Thyroid gland (tissue), 4 donors: Measurements from ENCODE around the gene DNAJC1. TPM values are rescaled to one million over a fixed set of nuclear protein-coding genes. Genes with fewer than 3 reads are reported as not detected.

ENCODE experiments used
- DNase-seq, 2 donors: peaks; one replicate each; pipeline ENCODE4 v3.0.0-alpha.2; 2019
- H3K27ac ChIP-seq, 3 donors: fragments of 200-600 bp; sonication (generic); 1 replicate in 2 of 3; 2 replicates in 1 of 3; pipeline ENCODE4 v1.5.1; 2016 to 2019; ENCODE audit warnings: mild to moderate bottlenecking in 1 of 3, moderate library complexity in 1 of 3
- H3K27me3 ChIP-seq: fragments of 200-600 bp; sonication (generic); one replicate; pipeline ENCODE4 v1.5.1; 2019
- H3K36me3 ChIP-seq, 2 donors: fragments of 200-600 bp; sonication (generic); one replicate each; pipeline ENCODE4 v1.5.1; 2016 to 2019
- H3K4me1 ChIP-seq, 2 donors: fragments of 200-600 bp; sonication (generic); one replicate each; pipeline ENCODE4 v1.5.1; 2017 to 2019
- H3K4me3 ChIP-seq, 3 donors: fragments of 200-600 bp; sonication (generic); replicated peaks in 1 of 3; 1 replicate in 2 of 3; 2 replicates in 1 of 3; pipeline ENCODE4 v1.5.1; 2016; ENCODE audit warnings: mild to moderate bottlenecking in 1 of 3
- H3K9me3 ChIP-seq: fragments of 200-600 bp; sonication (generic); one replicate; pipeline ENCODE4 v1.5.1; 2017
- POLR2A ChIP-seq, 2 donors: fragments of 450-650 bp; IDR thresholded peaks; one replicate each; pipeline ENCODE4 v1.6.1; 2017; ENCODE audit warnings: antibody characterized with exemption in 2 of 2, mild to moderate bottlenecking in 2 of 2, moderate library complexity in 1 of 2
- WGBS, 2 donors: methylation state at CpG; one replicate each; pipeline ENCODE4 v1.1.5; 2017; 5-methylcytosine and 5-hydroxymethylcytosine counted together
- intact Hi-C: fragments of 100-400 bp; cut with DNase I; formaldehyde crosslinking; loops from one replicate; pipeline ENCODE4 v1.15.1; 2023
- total RNA-seq, 4 donors: library from RNA; depleted of rRNA; stranded (reverse); fragments of >200 nt; gene quantifications; one replicate each; pipeline ENCODE4 v1.2.3, GENCODE V29; 2016
- TF ChIP-seq, protein P1 (sequence below), 6 experiments: fragments of 200-600 bp in 3 of 6; fragments of 450-650 bp in 3 of 6; sonication (generic) in 3 of 6; IDR thresholded peaks; one replicate each; pipeline ENCODE4 v1.5.1; 2016 to 2019; ENCODE audit warnings: antibody characterized with exemption in 6 of 6, mild to moderate bottlenecking in 2 of 6, inconsistent platforms in 1 of 6, moderate library complexity in 1 of 6

DNAJC1 gene
- total RNA-seq, 4 donors from 2014 or later, result 73.4 to 157 (median 95.6) TPM

DNA sequence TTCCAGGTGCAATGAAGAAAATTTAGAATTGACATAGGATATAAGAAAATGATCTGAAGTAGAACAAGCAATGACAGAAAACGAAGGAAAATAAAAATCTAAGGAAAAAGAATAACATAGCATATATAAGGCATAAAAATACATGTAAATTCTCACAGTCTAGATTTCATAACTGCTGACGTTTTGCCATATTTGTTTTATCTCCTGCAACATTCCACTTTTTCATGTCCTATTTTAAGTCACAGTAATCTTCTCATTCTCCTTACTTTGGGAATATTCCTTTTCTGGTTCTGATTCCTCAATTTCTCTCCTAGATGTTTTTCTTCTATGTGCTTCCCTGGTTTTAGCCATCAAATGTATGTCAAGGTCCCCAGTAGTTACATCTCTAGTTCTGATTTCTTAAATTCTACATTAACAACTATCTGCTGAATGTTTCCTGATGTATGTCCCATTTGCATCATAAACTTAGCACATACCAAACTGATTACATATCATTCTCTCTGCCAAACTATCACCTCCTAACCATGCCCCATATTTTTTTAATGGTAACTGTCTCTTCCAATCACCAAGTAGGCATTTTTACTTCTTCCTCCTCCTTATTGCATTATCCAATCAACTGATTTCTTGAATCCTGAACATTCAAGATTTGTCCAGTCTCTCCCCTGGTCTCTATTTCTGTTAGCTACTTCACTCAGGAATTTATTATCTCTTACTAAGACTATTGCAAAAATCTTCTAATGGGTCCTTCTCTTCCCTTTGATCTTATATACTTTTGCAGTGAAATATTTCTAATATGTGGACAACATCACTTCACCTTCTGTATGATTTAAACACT is 171.3 kb downstream of the DNAJC1 start:
- intact Hi-C loops, result no loop called here
- H3K27me3 ChIP-seq, result no peaks in the 10 kb centered on the region
- no peaks in the 10 kb centered on the region for H3K9me3 ChIP-seq
- no peak for DNase-seq
- 92 to 98% methylated on average over 2 of the region's 2 CpGs for WGBS, 2 donors
- H3K4me3 ChIP-seq, result no peak overlapping the region
- H3K27ac ChIP-seq, result no peak overlapping the region
- TF ChIP-seq, protein P1, sequence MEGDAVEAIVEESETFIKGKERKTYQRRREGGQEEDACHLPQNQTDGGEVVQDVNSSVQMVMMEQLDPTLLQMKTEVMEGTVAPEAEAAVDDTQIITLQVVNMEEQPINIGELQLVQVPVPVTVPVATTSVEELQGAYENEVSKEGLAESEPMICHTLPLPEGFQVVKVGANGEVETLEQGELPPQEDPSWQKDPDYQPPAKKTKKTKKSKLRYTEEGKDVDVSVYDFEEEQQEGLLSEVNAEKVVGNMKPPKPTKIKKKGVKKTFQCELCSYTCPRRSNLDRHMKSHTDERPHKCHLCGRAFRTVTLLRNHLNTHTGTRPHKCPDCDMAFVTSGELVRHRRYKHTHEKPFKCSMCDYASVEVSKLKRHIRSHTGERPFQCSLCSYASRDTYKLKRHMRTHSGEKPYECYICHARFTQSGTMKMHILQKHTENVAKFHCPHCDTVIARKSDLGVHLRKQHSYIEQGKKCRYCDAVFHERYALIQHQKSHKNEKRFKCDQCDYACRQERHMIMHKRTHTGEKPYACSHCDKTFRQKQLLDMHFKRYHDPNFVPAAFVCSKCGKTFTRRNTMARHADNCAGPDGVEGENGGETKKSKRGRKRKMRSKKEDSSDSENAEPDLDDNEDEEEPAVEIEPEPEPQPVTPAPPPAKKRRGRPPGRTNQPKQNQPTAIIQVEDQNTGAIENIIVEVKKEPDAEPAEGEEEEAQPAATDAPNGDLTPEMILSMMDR (IDR thresholded peaks at IDR 0.05), result no peak
- TF ChIP-seq POLR2A (IDR thresholded peaks at IDR 0.05), result no peak
- no peaks in the 10 kb centered on the region for H3K36me3 ChIP-seq
- H3K4me1 ChIP-seq, result no peaks in the 10 kb centered on the region

DNA sequence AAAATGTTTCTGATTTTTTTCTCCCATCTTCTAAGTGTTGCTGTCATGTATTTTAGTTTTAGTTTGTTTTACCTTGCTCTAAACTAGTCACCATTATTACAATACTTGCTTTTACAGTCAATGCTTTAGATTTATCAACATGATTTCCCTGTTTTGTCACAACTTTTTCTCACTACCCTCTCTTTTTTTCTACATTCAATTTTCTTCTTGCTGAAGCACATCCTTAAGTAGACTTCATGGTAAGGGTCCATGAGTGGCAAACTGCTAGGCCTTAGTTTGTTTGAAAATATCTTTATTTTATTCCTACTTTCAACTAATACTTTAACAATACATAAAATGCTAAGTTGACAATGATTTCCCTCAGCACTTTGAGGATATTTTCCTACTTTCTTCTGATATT is 173.5 kb downstream of the DNAJC1 start:
- no peak for TF ChIP-seq POLR2A (IDR thresholded peaks at IDR 0.05)
- TF ChIP-seq, protein P1 (IDR thresholded peaks at IDR 0.05), result no peak
- intact Hi-C loops, result no loop called here
- DNase-seq, result no peak
- Histone ChIP-seq H3K4me1 (no peaks in the 10 kb centered on the region), H3K27me3 (no peaks in the 10 kb centered on the region), H3K36me3 (no peaks in the 10 kb centered on the region), H3K4me3 (no peak overlapping the region), H3K27ac (no peak overlapping the region), H3K9me3 (no peaks in the 10 kb centered on the region)

- H3K4me1 ChIP-seq, result no peaks in the 10 kb centered on the region
- H3K27ac ChIP-seq, result no peak overlapping the region
- no peak overlapping the region for H3K4me3 ChIP-seq
- intact Hi-C loops, result no loop called here
- no peaks in the 10 kb centered on the region for H3K9me3 ChIP-seq
- H3K27me3 ChIP-seq, result no peaks in the 10 kb centered on the region
- 96 to 98% methylated on average over 3 of the region's 3 CpGs for WGBS, 2 donors
- no peaks in the 10 kb centered on the region for H3K36me3 ChIP-seq
- DNase-seq, result no peak
- TF ChIP-seq, protein P1 (IDR thresholded peaks at IDR 0.05), result no peak
- TF ChIP-seq POLR2A (IDR thresholded peaks at IDR 0.05), result no peak
Measured at GRCh38 chr10:21827308-21827707, 176.2 kb downstream of the DNAJC1 start.

DNA sequence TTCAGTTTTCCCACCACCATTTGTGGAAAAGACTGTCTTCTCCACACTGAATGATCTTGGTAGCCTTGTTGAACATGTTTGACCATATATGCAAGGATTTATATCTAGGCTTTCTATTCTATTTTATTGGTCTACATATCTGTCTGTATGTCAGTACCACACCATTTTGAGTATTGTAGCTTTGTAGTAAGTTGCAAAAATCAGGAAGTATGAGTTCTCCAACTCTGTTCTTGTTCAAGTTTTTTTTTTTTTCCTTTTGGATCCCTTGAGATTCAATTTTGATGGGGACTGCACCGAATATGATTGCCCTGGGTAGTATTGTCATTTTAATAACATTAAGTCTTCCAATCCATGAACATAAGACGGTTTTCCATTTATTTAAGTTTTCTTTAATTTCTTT is 176.8 kb downstream of the DNAJC1 start:
- no peak overlapping the region for H3K27ac ChIP-seq
- intact Hi-C loops, result no loop called here
- TF ChIP-seq, protein P1 (IDR thresholded peaks at IDR 0.05), result no peak
- no peak for TF ChIP-seq POLR2A (IDR thresholded peaks at IDR 0.05)
- H3K4me1 ChIP-seq, result no peaks in the 10 kb centered on the region
- H3K27me3 ChIP-seq, result no peaks in the 10 kb centered on the region
- no peak overlapping the region for H3K4me3 ChIP-seq
- H3K9me3 ChIP-seq, result no peaks in the 10 kb centered on the region
- H3K36me3 ChIP-seq, result no peaks in the 10 kb centered on the region
- no peak for DNase-seq
- 97 to 98% methylated on average over 2 of the region's 2 CpGs for WGBS, 2 donors

GRCh38 chr10:21825345-21825744 is 178.2 kb downstream of the DNAJC1 start:
- Histone ChIP-seq H3K4me3 (no peak overlapping the region), H3K27me3 (no peaks in the 10 kb centered on the region), H3K27ac (no peak overlapping the region), H3K4me1 (no peaks in the 10 kb centered on the region), H3K36me3 (no peaks in the 10 kb centered on the region), H3K9me3 (no peaks in the 10 kb centered on the region)
- no peak for TF ChIP-seq POLR2A (IDR thresholded peaks at IDR 0.05)
- TF ChIP-seq, protein P1 (IDR thresholded peaks at IDR 0.05), result no peak
- intact Hi-C loops, result no loop called here
- 96 to 99% methylated on average over 3 of the region's 3 CpGs for WGBS, 2 donors
- DNase-seq, result no peak
